PC-3 (cell line): Measurements from ENCODE around the gene SCGB1C1.

Source experiments
- EZH2 ChIP-seq: fragments of 300-600 bp; sonication (generic); IDR thresholded peaks from one replicate; pipeline ENCODE4 v1.6.1; 2017; ENCODE audit warnings: antibody characterized with exemption, mild to moderate bottlenecking, low read length; ENCODE audit not compliant: unreplicated experiment
- EZH2phosphoT487 ChIP-seq: fragments of 300-600 bp; sonication (generic); IDR thresholded peaks from 2 replicates; pipeline ENCODE4 v1.6.1; 2018; ENCODE audit warnings: mild to moderate bottlenecking, antibody characterized with exemption, low read length, borderline replicate concordance
- TF ChIP-seq, protein P1 (sequence below): fragments of 300-600 bp; sonication (generic); conservative IDR thresholded peaks from 2 replicates; pipeline ENCODE4 v1.5.1; 2017; ENCODE audit warnings: antibody characterized with exemption, low read depth, mild to moderate bottlenecking, low read length

DNA sequence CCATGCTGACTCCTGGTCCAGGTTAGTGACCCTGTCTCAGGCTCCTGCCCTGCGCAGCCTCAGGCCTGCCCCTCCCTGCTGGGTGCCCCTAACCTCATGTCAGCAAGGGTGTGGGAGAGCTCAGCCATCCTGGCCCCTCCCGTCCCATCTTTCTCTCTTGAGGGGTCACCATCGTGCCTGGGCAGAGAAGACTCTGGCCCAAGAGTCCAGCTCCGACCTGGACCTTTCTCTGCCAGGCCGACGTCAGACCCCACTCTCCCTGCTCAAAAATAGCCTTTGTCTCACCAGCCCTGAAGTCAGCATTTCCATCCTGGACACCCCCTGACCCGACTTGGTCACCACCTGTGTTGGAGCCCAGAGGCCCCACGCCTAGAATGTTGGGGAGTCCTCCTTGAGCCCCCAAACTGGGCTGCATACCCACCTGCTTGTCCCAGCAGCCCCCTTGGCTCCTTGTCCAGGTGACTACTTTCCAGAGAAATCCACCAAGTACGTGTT lies 4.9 kb downstream of the SCGB1C1 start:
- TF ChIP-seq, protein P1, sequence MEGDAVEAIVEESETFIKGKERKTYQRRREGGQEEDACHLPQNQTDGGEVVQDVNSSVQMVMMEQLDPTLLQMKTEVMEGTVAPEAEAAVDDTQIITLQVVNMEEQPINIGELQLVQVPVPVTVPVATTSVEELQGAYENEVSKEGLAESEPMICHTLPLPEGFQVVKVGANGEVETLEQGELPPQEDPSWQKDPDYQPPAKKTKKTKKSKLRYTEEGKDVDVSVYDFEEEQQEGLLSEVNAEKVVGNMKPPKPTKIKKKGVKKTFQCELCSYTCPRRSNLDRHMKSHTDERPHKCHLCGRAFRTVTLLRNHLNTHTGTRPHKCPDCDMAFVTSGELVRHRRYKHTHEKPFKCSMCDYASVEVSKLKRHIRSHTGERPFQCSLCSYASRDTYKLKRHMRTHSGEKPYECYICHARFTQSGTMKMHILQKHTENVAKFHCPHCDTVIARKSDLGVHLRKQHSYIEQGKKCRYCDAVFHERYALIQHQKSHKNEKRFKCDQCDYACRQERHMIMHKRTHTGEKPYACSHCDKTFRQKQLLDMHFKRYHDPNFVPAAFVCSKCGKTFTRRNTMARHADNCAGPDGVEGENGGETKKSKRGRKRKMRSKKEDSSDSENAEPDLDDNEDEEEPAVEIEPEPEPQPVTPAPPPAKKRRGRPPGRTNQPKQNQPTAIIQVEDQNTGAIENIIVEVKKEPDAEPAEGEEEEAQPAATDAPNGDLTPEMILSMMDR: no peak
- no peak for TF ChIP-seq EZH2
- TF ChIP-seq EZH2phosphoT487: no peak
